ENCODE results near the gene SIDT2.

GRCh38 chr11:117226388-117227385 is 48.1 kb downstream of the SIDT2 start:
- no peak for TF ChIP-seq POLR2A (IDR thresholded peaks at IDR 0.05)
- peak; percentile 74 to 82 (median 82) for TF ChIP-seq CTCF (IDR thresholded peaks at IDR 0.05)

All from testis (tissue), 2 donors.